ENCODE data around the gene TBCD.

The TBCD gene

DNA sequence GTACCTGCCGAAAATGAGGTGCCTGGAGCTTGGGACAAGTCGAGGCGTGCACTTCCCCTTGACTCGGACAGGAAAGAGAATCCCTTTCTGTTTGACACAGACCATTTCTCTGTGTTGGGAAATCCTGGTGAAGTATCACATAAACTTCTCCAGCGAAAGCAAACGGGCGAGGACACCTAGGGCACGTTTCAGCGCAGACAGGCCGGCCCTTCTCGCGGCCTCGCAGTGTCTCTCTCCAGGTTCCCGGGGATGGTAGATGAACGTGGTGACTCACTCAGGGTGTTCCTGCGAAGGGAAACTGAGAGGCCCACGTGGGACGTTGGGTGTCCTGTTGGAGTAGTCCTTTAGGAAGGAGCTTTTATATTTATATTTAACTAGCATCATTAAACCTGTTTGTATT, 124.3 kb downstream of the TBCD start:
- no peak for TF ChIP-seq ZNF274 (IDR thresholded peaks at IDR 0.05; ENCODE audit: low read depth, low read length)
- no peak overlapping the region for H3K4me3 ChIP-seq (ENCODE audit: low read length)

GRCh38 chr17:82876602-82877379, 124.9 kb downstream of the TBCD start:
- H3K4me3 ChIP-seq (ENCODE audit: low read length), result no peak overlapping the region
- TF ChIP-seq ZNF274 (IDR thresholded peaks at IDR 0.05; ENCODE audit: low read depth, low read length), result no peak

GRCh38 chr17:82878527-82878926, 126.7 kb downstream of the TBCD start:
- H3K4me3 ChIP-seq (ENCODE audit: low read length), result no peak overlapping the region
- TF ChIP-seq ZNF274 (IDR thresholded peaks at IDR 0.05; ENCODE audit: low read depth, low read length), result no peak

GRCh38 chr17:82879241-82879640, 127.4 kb downstream of the TBCD start:
- no peak overlapping the region for H3K4me3 ChIP-seq (ENCODE audit: low read length)

DNA sequence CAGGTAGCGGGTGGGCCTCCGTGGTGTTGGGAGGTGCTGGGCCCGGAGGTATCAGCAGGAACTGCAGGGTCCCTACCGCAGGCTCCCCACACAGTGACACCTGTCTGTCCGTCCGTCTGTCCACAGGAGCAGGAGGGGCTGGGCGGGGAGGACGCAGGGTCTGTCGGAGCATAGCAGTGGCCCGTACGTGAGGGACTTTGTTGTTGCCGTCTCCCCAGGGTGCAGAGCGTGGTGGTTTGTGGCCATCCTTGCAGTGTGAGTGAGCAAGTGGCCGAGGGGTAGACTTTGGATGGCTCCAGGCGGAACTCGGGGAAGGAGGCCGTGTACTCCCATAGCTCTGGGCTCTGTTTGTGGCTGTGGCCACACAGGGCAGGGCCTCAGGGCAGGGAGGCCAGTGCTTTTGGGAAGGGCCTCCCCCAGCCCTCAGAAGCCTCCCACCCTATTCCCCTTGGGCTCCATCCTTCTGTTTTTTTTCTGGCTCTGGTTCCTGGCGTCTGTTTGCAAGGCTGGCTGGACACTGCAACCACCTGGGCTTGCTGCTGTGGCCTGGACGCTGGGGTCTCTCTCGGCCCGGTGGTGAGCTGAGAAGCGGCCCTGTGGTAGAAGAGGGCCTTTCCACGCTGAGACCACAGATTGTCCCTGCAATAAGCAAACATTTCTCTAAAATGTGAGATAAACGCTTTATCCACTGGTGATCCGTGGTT, 128.9 kb downstream of the TBCD start:
- no peak overlapping the region for H3K4me3 ChIP-seq (ENCODE audit: low read length)
- no peak for TF ChIP-seq ZNF274 (IDR thresholded peaks at IDR 0.05; ENCODE audit: low read depth, low read length)

More at GRCh38 chr17:82879241-82879640, 127.4 kb downstream of the TBCD start:
- no peak for TF ChIP-seq ZNF274 (IDR thresholded peaks at IDR 0.05; ENCODE audit: low read depth, low read length)

DNA sequence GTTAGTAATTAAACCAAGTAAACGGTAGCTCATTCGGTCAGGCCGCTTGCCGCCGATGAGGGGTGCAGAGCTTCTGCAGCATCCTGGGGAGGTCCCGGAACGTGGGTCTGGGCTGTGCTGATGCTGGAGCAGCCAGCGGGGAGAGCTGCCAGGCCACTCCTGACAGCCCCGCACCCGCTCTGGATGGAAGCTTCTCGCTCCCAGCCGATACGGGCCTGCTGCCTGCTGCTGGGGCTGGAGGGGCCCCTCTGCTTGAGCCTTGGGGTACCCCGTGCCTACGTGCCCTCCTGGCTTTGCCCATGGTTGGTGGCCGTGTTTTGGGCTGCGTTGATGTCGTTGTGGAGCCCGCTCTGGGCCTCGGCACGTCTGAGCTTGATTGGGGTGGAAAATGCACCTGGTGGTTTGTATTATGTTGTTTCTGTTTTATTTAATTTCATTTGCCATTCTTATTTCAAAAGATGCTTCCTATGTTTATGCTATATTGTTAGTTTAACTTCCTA, 129.5 kb downstream of the TBCD start:
- TF ChIP-seq ZNF274 (IDR thresholded peaks at IDR 0.05; ENCODE audit: low read depth, low read length), result no peak

DNA sequence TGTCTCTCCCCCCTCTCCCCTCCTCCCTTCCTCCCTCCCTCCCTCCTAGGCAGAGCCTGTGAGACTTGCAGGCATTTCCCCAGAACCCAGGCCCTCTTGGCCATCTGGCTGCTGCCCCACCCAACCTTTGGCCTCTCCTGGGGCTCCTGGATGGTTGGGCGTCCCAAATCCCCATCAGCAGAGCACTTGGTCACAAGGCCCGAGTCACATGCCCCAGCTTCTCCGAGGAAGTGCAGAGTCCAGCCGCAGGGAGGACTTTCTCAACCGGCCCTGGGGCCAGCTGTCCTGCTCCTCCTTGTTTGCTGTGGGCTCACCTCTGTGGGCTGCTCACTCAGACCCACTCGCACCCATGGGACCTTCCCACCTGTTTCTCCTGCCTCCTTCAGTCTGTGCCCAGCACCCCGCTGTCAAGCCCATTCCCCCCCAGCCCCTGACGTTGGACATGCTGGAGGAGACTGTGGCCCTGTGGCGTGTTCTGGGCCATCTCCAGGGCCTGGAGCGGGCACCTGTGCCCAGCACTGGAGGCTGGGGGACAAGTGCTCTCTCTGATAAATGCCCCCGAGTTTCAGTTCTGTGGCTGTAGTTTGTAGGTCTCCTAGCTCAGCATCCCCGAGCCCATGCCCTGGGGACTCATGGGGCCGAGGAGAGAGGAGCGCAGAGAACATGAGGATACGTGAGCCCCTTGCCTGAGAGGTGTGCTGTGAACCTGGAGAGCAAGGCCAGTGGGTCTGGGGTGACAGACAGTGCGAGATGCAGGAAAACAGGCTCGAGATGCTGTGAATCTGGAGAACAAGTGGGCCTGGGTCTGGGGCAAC, 130.2 kb downstream of the TBCD start:
- no peak for TF ChIP-seq ZNF274 (IDR thresholded peaks at IDR 0.05; ENCODE audit: low read depth, low read length)
- H3K4me3 ChIP-seq (ENCODE audit: low read length), result no peak overlapping the region

More for the DNA sequence above, 129.5 kb downstream of the TBCD start:
- H3K4me3 ChIP-seq (ENCODE audit: low read length), result no peak overlapping the region

GRCh38 chr17:82882715-82883418, 131.0 kb downstream of the TBCD start:
- no peak for TF ChIP-seq ZNF274 (IDR thresholded peaks at IDR 0.05; ENCODE audit: low read depth, low read length)
- no peak overlapping the region for H3K4me3 ChIP-seq (ENCODE audit: low read length)

DNA sequence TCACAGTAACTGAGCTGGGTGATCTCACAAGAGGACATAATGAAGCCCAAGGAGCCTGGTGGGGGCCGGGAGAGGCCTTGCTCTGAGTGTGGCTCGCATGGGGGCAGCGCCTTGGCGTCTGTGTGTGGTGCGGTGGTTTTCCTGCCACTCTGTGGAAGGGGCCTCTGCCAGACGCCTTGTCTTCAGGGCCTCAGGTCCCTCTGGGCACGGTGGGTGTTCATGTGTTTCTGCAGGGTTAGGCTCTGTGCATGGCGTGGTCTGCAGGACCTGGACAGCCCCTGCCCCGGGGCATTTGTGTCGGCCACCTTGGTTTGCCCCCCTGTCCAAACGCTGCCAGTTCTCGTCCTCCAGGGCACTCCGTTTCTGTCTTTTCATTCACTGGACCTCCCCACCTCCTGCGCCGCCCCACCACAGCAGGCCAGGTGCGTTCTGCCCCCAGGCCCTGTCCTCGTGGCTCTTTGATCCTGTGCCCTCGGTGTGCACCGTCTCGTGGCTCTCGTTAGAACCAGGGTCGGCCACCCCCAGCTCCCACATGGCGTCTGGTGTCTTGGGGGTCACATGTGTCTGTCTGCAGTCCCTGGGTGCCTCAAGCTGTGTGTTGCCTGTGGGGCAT, 131.7 kb downstream of the TBCD start:
- TF ChIP-seq ZNF274 (IDR thresholded peaks at IDR 0.05; ENCODE audit: low read depth, low read length), result no peak
- no peak overlapping the region for H3K4me3 ChIP-seq (ENCODE audit: low read length)

DNA sequence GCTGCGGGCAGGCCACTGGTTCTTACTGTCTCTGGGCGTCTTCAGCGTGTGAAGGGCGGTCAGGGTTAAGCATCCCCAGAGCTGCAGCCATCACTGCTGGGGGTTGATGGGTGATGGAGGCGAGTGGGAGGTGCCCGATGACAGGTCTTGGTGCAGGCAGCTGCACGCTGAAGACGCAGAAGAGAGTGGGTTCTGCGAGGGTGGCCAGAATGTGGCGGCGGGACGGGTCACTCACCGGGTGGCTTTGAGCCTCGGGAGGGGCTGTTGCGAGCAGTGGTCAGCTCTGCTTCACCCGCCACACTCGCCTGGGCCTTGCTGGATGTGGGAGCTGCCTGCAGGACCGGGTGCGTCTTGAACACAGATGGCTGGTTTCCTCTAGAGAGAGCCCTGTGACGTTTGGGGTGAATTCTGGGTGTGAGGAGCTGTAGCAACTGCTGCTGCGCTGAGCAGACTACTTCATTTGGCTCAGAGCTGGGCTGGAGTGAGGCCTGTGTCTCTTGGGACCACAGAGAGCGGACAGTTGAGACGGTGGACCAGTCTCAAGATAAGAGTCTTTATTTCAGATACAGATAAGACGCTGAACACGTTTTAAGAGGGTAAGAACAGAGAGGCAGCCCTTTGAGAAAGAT, 132.6 kb downstream of the TBCD start:
- no peak for TF ChIP-seq ZNF274 (IDR thresholded peaks at IDR 0.05; ENCODE audit: low read depth, low read length)
- H3K4me3 ChIP-seq (ENCODE audit: low read length), result no peak overlapping the region; the same call in 1 of the 2 replicates

GRCh38 chr17:82884970-82885353, 133.1 kb downstream of the TBCD start:
- TF ChIP-seq ZNF274 (IDR thresholded peaks at IDR 0.05; ENCODE audit: low read depth, low read length), result no peak
- no peak overlapping the region; the same call in 1 of the 2 replicates for H3K4me3 ChIP-seq (ENCODE audit: low read length)

- no peak overlapping the region for H3K4me3 ChIP-seq (ENCODE audit: low read length)
- TF ChIP-seq ZNF274 (IDR thresholded peaks at IDR 0.05; ENCODE audit: low read depth, low read length), result no peak
These were observed 135.6 kb downstream of the TBCD start for GRCh38 chr17:82887255-82888164.

All from GM08714 (cell line).